Breast epithelium (tissue), 3 donors: ENCODE data around the gene TMTC1.

Experiments used
- POLR2A ChIP-seq: fragments of 450-650 bp; IDR thresholded peaks from one replicate; pipeline ENCODE4 v1.6.1; 2016; ENCODE audit warnings: antibody characterized with exemption, mild to moderate bottlenecking, moderate library complexity
- POLR2AphosphoS5 ChIP-seq, 3 donors: sonication (generic); formaldehyde crosslinking; IDR thresholded peaks; one replicate each; pipeline ENCODE4 v1.6.1; 2017; ENCODE audit warnings: antibody characterized with exemption in 3 of 3
- TF ChIP-seq, protein P1 (sequence below), 3 donors: fragments of 450-650 bp; IDR thresholded peaks; one replicate each; pipeline ENCODE4 v1.5.1; 2016 to 2017; ENCODE audit warnings: antibody characterized with exemption in 3 of 3, mild to moderate bottlenecking in 3 of 3, moderate library complexity in 3 of 3

DNA sequence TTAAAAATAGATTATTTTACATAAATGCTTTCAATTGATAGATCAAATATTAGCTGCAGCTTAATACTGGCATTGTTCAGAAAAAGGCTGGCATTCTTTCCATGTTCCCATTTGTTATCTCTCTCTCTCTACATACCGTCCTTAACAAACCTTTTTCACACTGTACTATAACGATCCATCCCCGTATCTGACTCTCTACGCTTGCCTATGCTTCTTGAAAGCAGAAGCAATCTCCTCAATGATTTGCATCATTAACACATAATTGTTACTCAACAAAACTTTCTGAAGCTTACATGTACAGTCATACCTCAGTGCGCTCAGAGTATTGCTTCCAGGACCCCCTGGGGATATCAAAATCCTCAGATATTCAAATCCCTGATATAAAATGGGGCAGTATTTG lies 89.7 kb downstream of the TMTC1 start:
- TF ChIP-seq, protein P1, sequence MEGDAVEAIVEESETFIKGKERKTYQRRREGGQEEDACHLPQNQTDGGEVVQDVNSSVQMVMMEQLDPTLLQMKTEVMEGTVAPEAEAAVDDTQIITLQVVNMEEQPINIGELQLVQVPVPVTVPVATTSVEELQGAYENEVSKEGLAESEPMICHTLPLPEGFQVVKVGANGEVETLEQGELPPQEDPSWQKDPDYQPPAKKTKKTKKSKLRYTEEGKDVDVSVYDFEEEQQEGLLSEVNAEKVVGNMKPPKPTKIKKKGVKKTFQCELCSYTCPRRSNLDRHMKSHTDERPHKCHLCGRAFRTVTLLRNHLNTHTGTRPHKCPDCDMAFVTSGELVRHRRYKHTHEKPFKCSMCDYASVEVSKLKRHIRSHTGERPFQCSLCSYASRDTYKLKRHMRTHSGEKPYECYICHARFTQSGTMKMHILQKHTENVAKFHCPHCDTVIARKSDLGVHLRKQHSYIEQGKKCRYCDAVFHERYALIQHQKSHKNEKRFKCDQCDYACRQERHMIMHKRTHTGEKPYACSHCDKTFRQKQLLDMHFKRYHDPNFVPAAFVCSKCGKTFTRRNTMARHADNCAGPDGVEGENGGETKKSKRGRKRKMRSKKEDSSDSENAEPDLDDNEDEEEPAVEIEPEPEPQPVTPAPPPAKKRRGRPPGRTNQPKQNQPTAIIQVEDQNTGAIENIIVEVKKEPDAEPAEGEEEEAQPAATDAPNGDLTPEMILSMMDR (IDR thresholded peaks at IDR 0.05) = no peak
- TF ChIP-seq POLR2A (no peak), POLR2AphosphoS5 (IDR thresholded peaks at IDR 0.05) (no peak)
